ENCODE measurements around the gene TUBE1.

TUBE1 gene

GRCh38 chr6:112032728-112033127 lies 54.6 kb downstream of the TUBE1 start:
- no peak for DNase-seq

GRCh38 chr6:112031960-112032359 lies 55.3 kb downstream of the TUBE1 start:
- DNase-seq = no peak

- no peak for DNase-seq
Observed at GRCh38 chr6:112030961-112031660, 56.2 kb downstream of the TUBE1 start.

GRCh38 chr6:112030206-112030960 lies 56.9 kb downstream of the TUBE1 start:
- DNase-seq = no peak

GRCh38 chr6:112029045-112029822 lies 58.0 kb downstream of the TUBE1 start:
- DNase-seq = peak; percentile 89

GRCh38 chr6:112027942-112028674 lies 59.2 kb downstream of the TUBE1 start:
- DNase-seq = peak; percentile 45

- DNase-seq = no peak
Observed at GRCh38 chr6:112026933-112027332, 60.3 kb downstream of the TUBE1 start.

GRCh38 chr6:112024464-112024863 lies 62.8 kb downstream of the TUBE1 start:
- DNase-seq = no peak

- DNase-seq = no peak
Observed at GRCh38 chr6:112022749-112023148, 64.5 kb downstream of the TUBE1 start.

GRCh38 chr6:112021691-112022310 lies 65.5 kb downstream of the TUBE1 start:
- no peak for DNase-seq
